SK-N-DZ (cell line): Measurements from ENCODE around the gene LMCD1.

Source experiments
- DNase-seq: peaks from one replicate; pipeline ENCODE4 v3.0.0-alpha.2; 2015; ENCODE audit warnings: low spot score

Gene LMCD1

GRCh38 chr3:8503871-8504610 lies 2.4 kb downstream of the LMCD1 start:
- peak; percentile 37 for DNase-seq

- no peak for DNase-seq
These were observed 3.0 kb downstream of the LMCD1 start for GRCh38 chr3:8504611-8504973.

DNA sequence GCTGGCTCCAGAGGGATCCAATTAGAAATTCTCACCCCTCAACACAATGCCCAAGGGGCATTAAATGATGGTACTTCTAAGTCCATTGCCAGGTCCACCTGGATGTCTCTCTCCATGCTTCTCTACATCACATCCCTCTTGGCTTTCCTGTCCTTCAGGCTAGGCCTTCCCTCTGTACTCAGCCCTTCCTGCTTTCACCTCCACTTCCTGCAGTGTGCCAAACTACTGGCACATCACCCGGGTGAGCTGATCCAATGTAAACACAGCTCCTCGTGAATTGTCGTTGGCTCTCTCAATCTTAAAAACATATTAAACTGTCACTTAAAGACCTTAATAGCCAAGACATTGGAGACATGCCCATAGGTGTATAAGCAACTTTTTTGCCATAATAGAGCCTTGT lies 4.0 kb downstream of the LMCD1 start:
- no peak for DNase-seq

- DNase-seq = no peak
These were observed 5.0 kb downstream of the LMCD1 start for GRCh38 chr3:8506571-8507061.

- DNase-seq = no peak
These were observed 5.9 kb downstream of the LMCD1 start for GRCh38 chr3:8507496-8507895.

GRCh38 chr3:8509961-8510360 lies 8.3 kb downstream of the LMCD1 start:
- DNase-seq = no peak

GRCh38 chr3:8512234-8512633 lies 10.6 kb downstream of the LMCD1 start:
- DNase-seq = no peak

GRCh38 chr3:8516047-8516661 lies 14.5 kb downstream of the LMCD1 start:
- no peak for DNase-seq

DNA sequence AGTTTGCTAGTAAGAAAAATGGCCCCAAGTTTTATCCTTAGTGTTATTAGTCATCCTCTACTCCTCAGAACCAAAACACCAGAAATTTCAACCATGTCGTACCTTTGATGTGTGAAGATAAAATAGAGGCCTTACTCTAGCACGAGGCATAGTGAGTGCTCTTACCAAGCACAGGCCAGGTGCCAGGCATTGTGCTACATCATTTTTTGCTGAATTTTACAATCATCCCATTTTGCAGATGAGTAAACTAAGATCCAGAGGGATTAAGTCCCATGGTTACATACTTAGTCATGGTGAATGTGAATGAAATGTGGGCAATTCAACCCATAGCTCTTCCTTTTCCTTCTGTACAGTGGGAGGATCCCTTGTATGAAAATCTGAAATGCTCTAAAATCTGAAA lies 15.2 kb downstream of the LMCD1 start:
- DNase-seq = no peak

DNA sequence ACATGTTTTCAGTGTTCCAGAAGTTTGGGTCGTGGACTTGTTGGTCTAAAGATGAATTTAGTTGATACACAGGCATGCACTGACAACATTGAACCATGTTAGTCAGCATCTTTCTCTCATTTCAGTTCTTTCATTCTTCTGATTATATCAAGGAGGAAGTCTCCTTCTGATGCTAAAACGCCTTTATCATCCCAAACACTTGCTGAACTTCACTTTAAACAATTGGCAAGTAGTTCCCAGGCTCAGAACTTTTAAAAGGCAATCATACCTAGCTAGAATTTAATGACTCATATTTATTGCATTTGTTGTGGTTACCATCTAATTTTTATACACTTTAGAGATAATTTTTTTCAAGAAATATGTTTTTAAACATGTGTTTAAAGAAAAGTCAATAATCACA lies 15.9 kb downstream of the LMCD1 start:
- no peak for DNase-seq

DNA sequence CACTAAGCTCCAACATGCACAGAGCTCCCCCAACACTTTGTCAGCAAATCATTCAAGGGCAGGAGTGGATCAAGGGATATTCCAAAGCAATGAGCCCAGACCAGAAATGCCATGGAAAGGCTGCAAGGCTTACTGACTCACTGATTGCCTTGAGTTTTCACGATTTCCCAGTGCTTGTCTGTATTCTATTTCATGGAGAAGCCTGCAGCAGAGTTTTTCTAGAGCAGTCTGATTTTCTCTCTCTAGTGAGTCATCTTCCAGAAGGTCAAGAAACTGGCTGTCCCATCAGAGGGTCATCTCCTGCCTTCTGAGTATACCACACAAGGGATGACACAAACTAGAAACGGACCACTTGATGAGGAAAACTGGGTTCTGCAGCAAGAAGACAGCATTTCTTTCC lies 16.5 kb downstream of the LMCD1 start:
- DNase-seq = no peak

DNA sequence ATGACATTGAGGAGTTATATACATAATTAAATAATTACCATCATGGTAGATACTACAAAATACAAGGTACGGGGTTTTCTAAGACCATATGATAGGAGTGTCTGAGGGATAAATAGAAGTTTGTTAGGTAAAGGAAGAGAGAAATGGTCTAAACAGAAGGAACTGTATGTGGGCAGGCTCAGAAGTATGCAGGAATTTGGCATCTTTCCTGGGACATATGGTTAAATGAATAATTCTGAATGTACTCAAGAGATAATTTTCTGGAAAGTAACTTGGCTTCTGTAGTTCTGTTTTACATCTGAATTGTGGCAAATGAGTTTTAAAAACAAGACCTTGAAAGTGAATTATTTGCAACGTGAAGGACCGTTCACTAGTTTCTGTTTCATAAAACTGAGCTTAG lies 17.5 kb downstream of the LMCD1 start:
- DNase-seq = no peak

DNA sequence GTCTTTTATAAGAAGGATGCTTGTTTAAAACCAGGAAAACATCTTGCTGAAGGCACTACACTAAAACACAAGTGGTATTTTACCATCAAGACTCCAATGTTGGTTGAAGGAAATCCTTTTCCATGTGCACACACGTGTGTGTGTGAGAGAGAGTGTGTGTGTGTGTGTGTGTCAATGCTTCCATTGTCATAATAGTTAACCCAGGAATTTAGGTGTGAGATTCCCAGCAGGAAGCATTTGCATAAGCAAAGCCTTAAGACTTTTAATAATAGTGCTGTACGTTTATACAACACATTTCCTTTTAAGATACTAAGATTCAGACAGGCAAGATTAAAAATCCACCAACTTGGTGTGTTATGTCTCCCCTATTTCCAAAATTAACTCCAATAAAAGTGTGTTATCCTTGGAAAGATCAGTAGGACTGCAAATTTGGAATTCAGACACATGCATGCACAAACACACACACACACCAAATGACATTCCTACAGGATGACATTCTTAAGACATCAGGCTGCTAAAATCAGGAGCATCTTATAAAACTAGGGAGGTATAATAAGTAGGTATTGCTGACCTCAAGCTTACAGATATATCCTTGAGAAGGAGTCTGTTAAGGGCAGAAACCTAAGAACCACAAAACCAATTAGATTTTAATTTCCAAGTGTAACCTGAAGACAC lies 18.3 kb downstream of the LMCD1 start:
- no peak for DNase-seq

DNA sequence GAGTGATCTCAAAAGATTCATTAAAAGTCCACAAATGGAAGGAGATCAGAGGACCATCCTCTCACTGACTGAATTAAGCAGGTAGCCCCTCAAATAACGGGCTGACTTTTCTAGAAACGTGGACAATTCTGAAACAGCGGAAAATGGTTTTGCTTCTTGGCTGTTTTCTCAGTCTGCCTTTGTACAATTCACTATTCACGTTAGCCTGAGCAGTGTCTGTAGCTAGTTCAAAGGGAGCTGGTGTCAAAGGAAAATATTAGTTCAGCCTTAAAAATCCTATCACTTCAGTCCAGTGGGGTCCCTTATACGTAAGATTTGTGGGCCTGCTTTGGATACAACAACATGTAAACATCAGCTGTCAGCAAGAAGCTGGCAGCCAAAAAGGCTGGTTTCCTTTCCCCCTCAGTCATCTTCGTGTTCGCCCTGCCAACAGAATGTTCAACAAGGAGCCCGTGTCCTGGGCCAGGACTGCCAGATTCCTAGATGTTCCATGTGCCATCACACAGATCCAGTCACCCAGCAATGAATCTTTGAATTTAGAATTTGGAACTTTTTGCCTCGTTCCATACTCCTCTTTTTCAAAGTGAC lies 19.3 kb downstream of the LMCD1 start:
- DNase-seq = no peak

GRCh38 chr3:8523041-8523440 lies 21.4 kb downstream of the LMCD1 start:
- DNase-seq = no peak

DNA sequence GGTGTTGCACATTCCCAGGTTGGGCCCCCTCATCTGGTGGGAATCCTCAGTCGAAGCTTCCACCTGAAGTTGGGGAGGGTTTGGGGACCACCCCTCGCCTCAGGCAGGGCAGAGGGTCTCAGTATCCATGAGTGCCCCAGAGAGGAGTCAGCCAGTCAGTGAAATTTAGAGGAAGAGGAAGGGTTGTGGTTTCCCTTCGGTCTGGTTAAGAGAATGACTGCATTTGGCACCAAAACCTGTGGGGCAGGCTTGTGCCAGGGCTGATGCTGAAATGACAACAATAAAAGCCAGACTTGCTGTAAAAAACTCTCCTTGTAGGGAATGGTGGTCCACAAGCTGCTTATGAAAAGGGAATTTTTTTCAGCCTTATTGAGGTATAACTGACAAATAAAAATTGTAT lies 22.6 kb downstream of the LMCD1 start:
- no peak for DNase-seq

DNA sequence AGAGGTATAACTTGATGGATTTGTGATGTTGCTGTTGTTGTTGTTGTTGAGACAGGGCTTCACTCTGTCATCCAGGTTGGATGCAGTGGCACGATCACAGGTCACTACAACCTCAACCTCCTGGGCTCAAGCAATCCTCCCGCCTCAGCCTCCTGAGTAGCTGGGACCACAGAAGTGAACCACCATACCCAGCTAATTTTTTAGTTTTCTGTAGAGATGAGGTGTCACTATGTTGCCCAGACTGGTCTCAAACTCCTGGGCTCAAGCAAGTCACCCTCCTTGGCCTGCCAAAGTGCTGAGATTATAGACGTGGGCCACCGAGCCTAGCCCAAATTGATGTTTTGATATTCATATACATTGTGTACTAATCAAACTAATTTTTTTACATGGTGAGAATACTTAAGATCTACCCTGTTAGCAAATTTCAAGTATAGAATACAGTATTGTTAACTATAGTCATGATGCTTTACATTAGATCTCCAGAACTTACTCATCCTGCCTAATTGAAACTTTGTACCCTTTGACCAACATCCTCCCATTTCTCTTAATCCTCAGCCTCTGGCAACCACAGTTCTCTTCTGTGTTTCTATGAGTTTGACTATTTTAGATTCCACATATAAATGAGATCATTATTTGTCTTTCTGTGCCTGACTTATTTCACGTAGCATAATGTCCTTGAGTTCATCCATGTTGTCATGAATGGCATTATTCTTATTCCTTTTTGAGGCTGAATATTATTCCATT lies 23.2 kb downstream of the LMCD1 start:
- DNase-seq = no peak

GRCh38 chr3:8525893-8526292 lies 24.3 kb downstream of the LMCD1 start:
- no peak for DNase-seq

GRCh38 chr3:8529181-8529637 lies 27.6 kb downstream of the LMCD1 start:
- peak; percentile 61 for DNase-seq

DNA sequence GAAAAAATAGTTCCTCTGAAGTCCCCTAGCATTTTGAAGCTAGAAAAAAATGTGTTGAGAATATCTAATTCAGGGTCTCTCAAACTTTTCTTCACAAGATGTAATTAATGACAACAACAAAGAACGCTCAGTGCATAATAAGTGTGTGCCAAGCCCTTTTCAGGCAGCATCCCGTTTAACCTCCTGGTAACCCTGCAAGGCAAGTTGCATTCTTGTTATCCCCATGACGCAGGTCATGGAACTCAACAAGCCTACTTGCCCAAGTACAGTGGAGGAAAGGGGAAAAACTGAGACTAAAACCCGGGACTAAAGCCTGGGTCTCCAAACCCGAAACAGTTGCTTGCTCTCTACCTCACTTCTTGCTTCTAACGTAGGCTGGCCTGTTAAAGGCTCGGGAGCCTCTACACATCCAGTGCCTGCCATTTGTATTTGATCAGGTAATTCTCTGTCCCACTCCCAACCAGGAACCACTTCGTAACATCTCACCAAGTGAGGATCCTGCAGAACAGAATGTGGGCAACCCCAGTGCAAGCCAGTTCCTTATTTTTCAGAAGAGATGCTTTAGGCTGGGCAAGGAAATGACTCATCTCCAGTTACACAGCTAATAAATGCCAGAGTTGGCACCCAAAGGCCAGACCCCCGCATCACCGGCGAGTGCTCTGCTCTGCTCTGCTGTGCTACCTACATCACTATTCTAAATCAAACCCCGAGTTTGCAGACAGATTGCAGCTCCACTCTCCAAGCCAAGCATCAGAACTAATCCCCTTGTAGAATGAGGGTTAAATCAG lies 28.3 kb downstream of the LMCD1 start:
- DNase-seq = no peak

DNA sequence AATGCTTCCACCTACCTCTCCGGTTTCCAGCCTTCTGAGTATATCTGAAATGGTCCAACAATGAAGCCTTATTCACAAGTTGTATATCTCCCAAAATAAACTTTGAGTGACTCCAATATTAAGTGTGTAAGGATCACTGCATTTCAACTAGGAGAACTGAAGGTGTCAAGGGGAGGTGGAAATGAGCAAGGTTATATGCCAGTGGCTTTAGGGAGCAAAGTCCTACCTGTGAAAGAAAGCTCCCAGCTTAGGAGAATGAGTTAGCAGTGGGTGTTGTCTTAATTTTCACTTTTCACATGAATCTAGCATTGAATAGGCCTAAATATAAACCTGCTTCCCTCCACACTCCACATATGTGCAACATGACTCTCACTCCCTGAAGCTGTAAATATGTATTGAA lies 29.0 kb downstream of the LMCD1 start:
- DNase-seq = no peak
